HG03442 (cell line): ENCODE data around the gene IQCH.
"Not testable (repeated sequence)": the region's sequence is repeated elsewhere in the genome, so short reads cannot be mapped to it uniquely, and the experiment has no call there.

Experiments used
- ATAC-seq: cut with Tn5 transposase; IDR thresholded peaks from one replicate; pipeline ENCODE4 v1.9.1; 2021; ENCODE audit warnings: mild to moderate bottlenecking, moderate library complexity; ENCODE audit not compliant: unreplicated experiment

Gene IQCH

GRCh38 chr15:67244971-67245478 is 9.6 kb upstream of the IQCH start:
- no peak for ATAC-seq

GRCh38 chr15:67246606-67247005 is 8.0 kb upstream of the IQCH start:
- ATAC-seq = not testable (repeated sequence)

GRCh38 chr15:67248011-67248505 is 6.5 kb upstream of the IQCH start:
- ATAC-seq = no peak

- ATAC-seq = no peak
Measured at GRCh38 chr15:67249830-67250229, 4.8 kb upstream of the IQCH start.

GRCh38 chr15:67251318-67251717 is 3.3 kb upstream of the IQCH start:
- no peak for ATAC-seq

GRCh38 chr15:67253101-67253500 is 1.5 kb upstream of the IQCH start:
- ATAC-seq = no peak

- no peak for ATAC-seq
Measured at GRCh38 chr15:67253549-67254237, 893 bp upstream of the IQCH start.

GRCh38 chr15:67256051-67256450 is 1.5 kb downstream of the IQCH start:
- no peak for ATAC-seq

- not testable (repeated sequence) for ATAC-seq
Measured at GRCh38 chr15:67258412-67258811, 3.8 kb downstream of the IQCH start.

GRCh38 chr15:67259379-67259778 is 4.8 kb downstream of the IQCH start:
- ATAC-seq = no peak

GRCh38 chr15:67259806-67260205 is 5.2 kb downstream of the IQCH start:
- no peak for ATAC-seq

- no peak for ATAC-seq
Measured at GRCh38 chr15:67266870-67267269, 12.3 kb downstream of the IQCH start.

GRCh38 chr15:67267440-67267839 is 12.9 kb downstream of the IQCH start:
- ATAC-seq = no peak

GRCh38 chr15:67267951-67268941 is 13.7 kb downstream of the IQCH start:
- ATAC-seq = no peak

GRCh38 chr15:67274236-67274635 is 19.6 kb downstream of the IQCH start:
- ATAC-seq = no peak

- no peak for ATAC-seq
Measured at GRCh38 chr15:67276666-67277065, 22.1 kb downstream of the IQCH start.

- no peak for ATAC-seq
Measured at GRCh38 chr15:67280217-67280616, 25.6 kb downstream of the IQCH start.

GRCh38 chr15:67281714-67282113 is 27.1 kb downstream of the IQCH start:
- no peak for ATAC-seq

GRCh38 chr15:67285625-67286024 is 31.0 kb downstream of the IQCH start:
- ATAC-seq = not testable (repeated sequence)

- not testable (repeated sequence) for ATAC-seq
Measured at GRCh38 chr15:67286400-67286799, 31.8 kb downstream of the IQCH start.

- no peak for ATAC-seq
Measured at GRCh38 chr15:67290319-67290718, 35.7 kb downstream of the IQCH start.

GRCh38 chr15:67296188-67296587 is 41.6 kb downstream of the IQCH start:
- ATAC-seq = no peak
